Endothelial cell of umbilical vein (primary cell): ENCODE results near the gene BRSK1.

Experiments used
- EZH2 ChIP-seq: IDR thresholded peaks from 2 replicates; pipeline ENCODE4 v1.6.1; 2012; ENCODE audit warnings: borderline replicate concordance, low read depth, mild to moderate bottlenecking, moderate library complexity, low read length, inconsistent platforms; ENCODE audit not compliant: severe bottlenecking
- FOS ChIP-seq: IDR thresholded peaks from 2 replicates; pipeline ENCODE4 v1.6.1; 2011; ENCODE audit warnings: mild to moderate bottlenecking, low read length, moderate library complexity, borderline replicate concordance; ENCODE audit not compliant: insufficient read depth
- POLR2A ChIP-seq: IDR thresholded peaks from 2 replicates; pipeline ENCODE4 v1.6.1; 2012; ENCODE audit warnings: low read depth, mild to moderate bottlenecking, control low read depth, low read length
- POLR2AphosphoS5 ChIP-seq: IDR thresholded peaks from 2 replicates; pipeline ENCODE4 v1.6.1; 2012; ENCODE audit warnings: low read depth, mild to moderate bottlenecking, control low read depth, low read length, moderate library complexity; ENCODE audit not compliant: insufficient read depth
- TF ChIP-seq, protein P1 (sequence below), 2 donors: IDR thresholded peaks; 1 replicate in 1 of 2; 2 replicates in 1 of 2; pipeline ENCODE4 v1.5.1; 2011; ENCODE audit warnings: low read length in 2 of 2, mild to moderate bottlenecking in 2 of 2, moderate library complexity in 2 of 2, control low read depth in 1 of 2, inconsistent platforms in 1 of 2, low read depth in 1 of 2; ENCODE audit not compliant: insufficient read depth in 1 of 2; ENCODE audit errors: extremely low read depth in 1 of 2

GRCh38 chr19:55302318-55302703 is 18.5 kb downstream of the BRSK1 start:
- TF ChIP-seq, protein P1, sequence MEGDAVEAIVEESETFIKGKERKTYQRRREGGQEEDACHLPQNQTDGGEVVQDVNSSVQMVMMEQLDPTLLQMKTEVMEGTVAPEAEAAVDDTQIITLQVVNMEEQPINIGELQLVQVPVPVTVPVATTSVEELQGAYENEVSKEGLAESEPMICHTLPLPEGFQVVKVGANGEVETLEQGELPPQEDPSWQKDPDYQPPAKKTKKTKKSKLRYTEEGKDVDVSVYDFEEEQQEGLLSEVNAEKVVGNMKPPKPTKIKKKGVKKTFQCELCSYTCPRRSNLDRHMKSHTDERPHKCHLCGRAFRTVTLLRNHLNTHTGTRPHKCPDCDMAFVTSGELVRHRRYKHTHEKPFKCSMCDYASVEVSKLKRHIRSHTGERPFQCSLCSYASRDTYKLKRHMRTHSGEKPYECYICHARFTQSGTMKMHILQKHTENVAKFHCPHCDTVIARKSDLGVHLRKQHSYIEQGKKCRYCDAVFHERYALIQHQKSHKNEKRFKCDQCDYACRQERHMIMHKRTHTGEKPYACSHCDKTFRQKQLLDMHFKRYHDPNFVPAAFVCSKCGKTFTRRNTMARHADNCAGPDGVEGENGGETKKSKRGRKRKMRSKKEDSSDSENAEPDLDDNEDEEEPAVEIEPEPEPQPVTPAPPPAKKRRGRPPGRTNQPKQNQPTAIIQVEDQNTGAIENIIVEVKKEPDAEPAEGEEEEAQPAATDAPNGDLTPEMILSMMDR (IDR thresholded peaks at IDR 0.05; ENCODE audit: extremely low read depth in 1 of 2, insufficient read depth in 1 of 2, low read depth in 1 of 2, low read length in 2 of 2): no peak
- TF ChIP-seq POLR2AphosphoS5: no peak
- no peak for TF ChIP-seq POLR2A
- no peak for TF ChIP-seq EZH2
- TF ChIP-seq FOS: no peak
